HG03565 (cell line): ENCODE data around the gene PSD.

Source experiments
- ATAC-seq: cut with Tn5 transposase; IDR thresholded peaks from one replicate; pipeline ENCODE4 v1.9.1; 2021; ENCODE audit warnings: mild to moderate bottlenecking, moderate library complexity; ENCODE audit not compliant: unreplicated experiment

PSD gene

GRCh38 chr10:102405632-102406031, 13.0 kb downstream of the PSD start:
- ATAC-seq, result no peak

GRCh38 chr10:102405108-102405571, 13.4 kb downstream of the PSD start:
- no peak for ATAC-seq

- ATAC-seq, result no peak
Measured at GRCh38 chr10:102404361-102405107, 14.1 kb downstream of the PSD start.

- no peak for ATAC-seq
Measured at GRCh38 chr10:102403115-102403514, 15.5 kb downstream of the PSD start.

GRCh38 chr10:102402512-102402896, 16.1 kb downstream of the PSD start:
- no peak for ATAC-seq

- ATAC-seq, result no peak
Measured at GRCh38 chr10:102401735-102402511, 16.7 kb downstream of the PSD start.

GRCh38 chr10:102401342-102401654, 17.3 kb downstream of the PSD start:
- no peak for ATAC-seq

- ATAC-seq, result no peak
Measured at GRCh38 chr10:102400598-102401341, 17.8 kb downstream of the PSD start.

GRCh38 chr10:102400076-102400475, 18.5 kb downstream of the PSD start:
- no peak for ATAC-seq

- ATAC-seq, result peak; percentile 39
Measured at GRCh38 chr10:102399217-102400021, 19.2 kb downstream of the PSD start.

- no peak for ATAC-seq
Measured at GRCh38 chr10:102398172-102399020, 20.2 kb downstream of the PSD start.

- ATAC-seq, result no peak
Measured at GRCh38 chr10:102397222-102398171, 21.1 kb downstream of the PSD start.

- no peak for ATAC-seq
Measured at GRCh38 chr10:102396730-102397151, 21.8 kb downstream of the PSD start.

GRCh38 chr10:102396317-102396650, 22.3 kb downstream of the PSD start:
- no peak for ATAC-seq

- ATAC-seq, result no peak
Measured at GRCh38 chr10:102395400-102396316, 22.9 kb downstream of the PSD start, which contains the start of gene NFKB2. NFKB2 (plus strand) TSS chr10:102395705; CDS start chr10:102395960, 255 bp downstream.

- ATAC-seq, result no peak
Measured at GRCh38 chr10:102394801-102395399, 23.7 kb downstream of the PSD start.

GRCh38 chr10:102394079-102394800, 24.3 kb downstream of the PSD start:
- peak; percentile 70 for ATAC-seq
